BJ (cell line): ENCODE measurements around the gene UBXN10. TPM values are rescaled to one million over a fixed set of nuclear protein-coding genes. Genes with fewer than 3 reads are reported as not detected.

ENCODE experiments used
- CTCF ChIA-PET: fragments of 350-600 bp; formaldehyde crosslinking; extraction: SDS; loops from one replicate; lab custom pipeline; 2021; ENCODE audit warnings: antibody characterized with exemption, inconsistent platforms; lab: Yijun Ruan, JAX
- POLR2A ChIA-PET: fragments of 300-600 bp; sonication (Branson Sonifier 250); formaldehyde crosslinking; extraction: SDS; loops from one replicate; lab custom pipeline; 2021; ENCODE audit warnings: antibody characterized with exemption; lab: Charles Lee
- DNase-seq: peaks from one replicate; pipeline ENCODE4 v3.0.0-alpha.2; 2011; ENCODE audit warnings: low read depth
- H3K27me3 ChIP-seq: 2 replicates; pipeline ENCODE4 v1.6.0; 2011; ENCODE audit warnings: low read length; ENCODE audit not compliant: control insufficient read depth, insufficient read depth
- H3K36me3 ChIP-seq: 2 replicates; pipeline ENCODE4 v1.5.1; 2011; ENCODE audit warnings: low read length; ENCODE audit not compliant: control insufficient read depth, insufficient read depth
- H3K4me3 ChIP-seq: 2 replicates; pipeline ENCODE4 v1.5.1; 2011; ENCODE audit warnings: low read depth, mild to moderate bottlenecking, control low read depth, low read length
- CTCF ChIP-seq: IDR thresholded peaks from 2 replicates; pipeline ENCODE4 v1.5.1; 2011; ENCODE audit warnings: low read depth, mild to moderate bottlenecking, control low read depth, inconsistent platforms, low read length, moderate library complexity; ENCODE audit not compliant: insufficient read depth
- polyA plus RNA-seq: library from polyadenylated mRNA; depleted of rRNA; stranded (reverse); fragments of >200 nt; gene quantifications from 2 replicates; pipeline ENCODE4 v1.2.3, GENCODE V29; 2011

The UBXN10 gene
- polyA plus RNA-seq, 1 experiment = not detected

- H3K36me3 ChIP-seq = no peaks in the 10 kb centered on the region
- CTCF ChIA-PET = interaction anchor here (0.8 to 1.8 kb wide), 3 partner anchors 210 to 269 kb away, joined by 3 to 6 read pairs (median 3); no protein-coding TSS in a partner anchor
- no peak overlapping the region for H3K4me3 ChIP-seq
- H3K27me3 ChIP-seq = peaks cover 22% of the 10 kb centered on the region
- POLR2A ChIA-PET = no interaction called here
- DNase-seq = no peak
- TF ChIP-seq CTCF = no peak
Observed at GRCh38 chr1:20187103-20187812, 1.4 kb downstream of the UBXN10 start.

DNA sequence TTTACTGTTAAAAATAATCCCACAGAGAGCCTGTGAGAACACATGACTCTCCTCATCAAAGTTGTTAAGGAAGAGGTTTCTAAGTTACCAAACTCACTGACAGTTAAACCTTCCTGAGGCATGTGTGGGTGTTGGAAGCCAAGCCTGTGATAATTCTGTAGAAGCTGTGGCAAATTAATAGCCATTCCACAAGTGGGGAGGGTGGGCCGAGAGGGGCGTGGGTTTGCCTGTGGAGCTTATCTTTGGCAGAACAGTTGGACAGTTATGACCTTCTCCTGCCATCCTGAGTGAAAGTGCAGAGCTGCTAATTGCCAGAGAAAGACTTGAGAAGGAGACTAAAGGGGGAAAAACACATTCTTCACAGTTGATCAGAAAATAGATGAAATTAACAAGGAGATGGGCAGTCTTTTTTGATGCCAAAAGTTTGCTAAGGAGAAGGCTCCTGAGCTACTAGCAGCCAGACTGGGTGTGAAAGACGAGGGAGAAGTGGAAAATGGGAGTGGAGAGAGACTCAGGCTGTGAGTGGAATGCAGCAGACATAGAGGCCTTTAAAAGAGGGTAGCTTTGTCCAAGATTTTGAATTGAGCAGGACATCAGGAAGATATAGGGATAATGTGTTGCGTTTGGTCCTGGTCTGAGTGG is 2.0 kb downstream of the UBXN10 start:
- no peak for TF ChIP-seq CTCF
- peaks cover 24% of the 10 kb centered on the region for H3K27me3 ChIP-seq
- no peaks in the 10 kb centered on the region for H3K36me3 ChIP-seq
- ChIA-PET POLR2A (no interaction called here), CTCF (interaction anchor here (1.8 kb wide), 1 partner anchor 270 kb away, joined by 6 read pairs; no protein-coding TSS in a partner anchor)
- no peak for DNase-seq
- no peak overlapping the region for H3K4me3 ChIP-seq

DNA sequence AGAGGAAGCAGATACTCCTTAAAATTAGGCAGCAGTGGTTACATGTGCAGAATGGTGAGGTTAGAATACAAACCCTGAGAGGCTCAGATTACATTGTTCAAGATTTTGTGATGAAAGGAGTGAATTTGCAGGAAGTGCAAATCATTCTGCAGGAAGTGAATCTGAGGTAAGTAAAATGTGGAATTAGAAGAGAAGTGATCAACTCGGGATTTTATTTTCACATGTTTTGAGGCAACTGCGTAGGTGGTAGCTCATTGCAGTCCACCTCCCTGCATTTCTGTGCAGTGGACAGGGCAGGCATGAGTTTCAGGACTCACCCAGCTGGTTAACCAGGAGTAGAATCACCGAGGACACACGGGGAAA is 2.5 kb downstream of the UBXN10 start:
- Histone ChIP-seq H3K27me3 (peaks cover 25% of the 10 kb centered on the region), H3K36me3 (no peaks in the 10 kb centered on the region), H3K4me3 (no peak overlapping the region)
- POLR2A ChIA-PET = no interaction called here
- TF ChIP-seq CTCF = no peak
- DNase-seq = no peak
- CTCF ChIA-PET = interaction anchor here (1.0 to 1.8 kb wide), 2 partner anchors 243 to 271 kb away, joined by 3 to 6 read pairs; no protein-coding TSS in a partner anchor

DNA sequence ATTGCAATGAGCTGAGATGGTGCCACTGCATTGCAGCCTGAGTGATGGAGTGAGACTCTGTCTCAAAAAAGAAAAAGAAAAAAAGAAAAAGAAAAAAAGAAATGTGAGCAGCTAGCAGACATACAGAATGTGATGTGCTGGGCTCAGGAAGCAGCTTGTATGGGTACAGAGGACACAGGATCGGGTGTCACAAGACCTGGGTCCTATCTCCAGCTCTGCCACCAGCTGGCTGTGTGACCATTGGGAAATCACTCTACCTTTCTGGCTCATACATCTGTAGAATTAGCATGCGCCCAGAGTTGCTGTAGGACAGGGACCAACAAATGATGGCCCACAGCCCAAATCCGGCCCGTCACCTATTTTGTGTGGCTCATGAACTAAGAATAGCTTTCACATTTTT is 3.8 kb downstream of the UBXN10 start:
- H3K27me3 ChIP-seq = peaks cover 22% of the 10 kb centered on the region

More for the DNA sequence above, 3.8 kb downstream of the UBXN10 start:
- POLR2A ChIA-PET = no interaction called here
- TF ChIP-seq CTCF = no peak
- Histone ChIP-seq H3K4me3 (no peak overlapping the region), H3K36me3 (no peaks in the 10 kb centered on the region)
- CTCF ChIA-PET = interaction anchor here (1.2 kb wide), 1 partner anchor 24 kb away, joined by 4 read pairs; no protein-coding TSS in a partner anchor
- no peak for DNase-seq
